SK-N-SH treated with all-trans-retinoic acid at 6 μM for 48 hours (cell line): ENCODE data around the gene KLK5.

ENCODE experiments used
- ATAC-seq: fragments of 200-7000 bp; cut with Tn5 transposase; 3 replicates; pipeline ENCODE4 v1.9.1; 2020; ENCODE audit warnings: mild to moderate bottlenecking, moderate library complexity
- BACH2 ChIP-seq: fragments of 250-450 bp; sonication (Bioruptor Pico); IDR thresholded peaks from 2 replicates; pipeline ENCODE4 v1.9.0; 2021; ENCODE audit warnings: mild to moderate bottlenecking, borderline replicate concordance
- CSDC2 ChIP-seq: fragments of 250-450 bp; sonication (Bioruptor Pico); IDR thresholded peaks from 2 replicates; pipeline ENCODE4 v1.5.0; 2020; ENCODE audit warnings: mild to moderate bottlenecking, moderate library complexity
- ESRRG ChIP-seq: fragments of 250-450 bp; sonication (Bioruptor Pico); IDR thresholded peaks from 2 replicates; pipeline ENCODE4 v1.6.1; 2021; ENCODE audit warnings: mild to moderate bottlenecking
- GLIS3 ChIP-seq: fragments of 250-450 bp; sonication (Bioruptor Pico); IDR thresholded peaks from 2 replicates; pipeline ENCODE4 v1.5.0; 2020; ENCODE audit warnings: mild to moderate bottlenecking, moderate library complexity
- ISL1 ChIP-seq: fragments of 250-450 bp; sonication (Bioruptor Pico); IDR thresholded peaks from 2 replicates; pipeline ENCODE4 v2.1.2; 2022; ENCODE audit warnings: mild to moderate bottlenecking, moderate library complexity
- OSR1 ChIP-seq: fragments of 250-450 bp; sonication (Bioruptor Pico); IDR thresholded peaks from 2 replicates; pipeline ENCODE4 v1.8.0; 2022; ENCODE audit warnings: moderate library complexity, mild to moderate bottlenecking, inconsistent platforms
- PATZ1 ChIP-seq: fragments of 250-450 bp; sonication (Bioruptor Pico); IDR thresholded peaks from 2 replicates; pipeline ENCODE4 v1.8.0; 2020; ENCODE audit warnings: mild to moderate bottlenecking, moderate library complexity, borderline replicate concordance
- PPARA ChIP-seq: fragments of 250-450 bp; sonication (Bioruptor Pico); IDR thresholded peaks from 2 replicates; pipeline ENCODE4 v1.5.0; 2020; ENCODE audit warnings: mild to moderate bottlenecking, borderline replicate concordance
- SNAI2 ChIP-seq: fragments of 250-450 bp; sonication (Bioruptor Pico); IDR thresholded peaks from 2 replicates; pipeline ENCODE4 v1.5.0; 2020; ENCODE audit warnings: mild to moderate bottlenecking, moderate library complexity
- TCF4 ChIP-seq: fragments of 250-450 bp; sonication (Bioruptor Pico); IDR thresholded peaks from 2 replicates; pipeline ENCODE4 v1.8.0; 2021; ENCODE audit warnings: mild to moderate bottlenecking, moderate library complexity, borderline replicate concordance
- TSHZ2 ChIP-seq: fragments of 250-450 bp; sonication (Bioruptor Pico); IDR thresholded peaks from 2 replicates; pipeline ENCODE4 v1.5.0; 2020; ENCODE audit warnings: mild to moderate bottlenecking, moderate library complexity
- ZC3H10 ChIP-seq: fragments of 250-450 bp; sonication (Bioruptor Pico); IDR thresholded peaks from 2 replicates; pipeline ENCODE4 v1.5.1; 2021; ENCODE audit warnings: mild to moderate bottlenecking, moderate library complexity
- ZFP3 ChIP-seq: fragments of 250-450 bp; sonication (Bioruptor Pico); IDR thresholded peaks from 2 replicates; pipeline ENCODE4 v1.5.0; 2020; ENCODE audit warnings: mild to moderate bottlenecking, moderate library complexity
- ZFP30 ChIP-seq: fragments of 450-650 bp; formaldehyde crosslinking; IDR thresholded peaks from 2 replicates; pipeline ENCODE4 v1.5.0; 2022; ENCODE audit warnings: mild to moderate bottlenecking, moderate library complexity
- ZNF565 ChIP-seq: fragments of 450-650 bp; formaldehyde crosslinking; conservative IDR thresholded peaks from 2 replicates; pipeline ENCODE4 v1.5.0; 2020; ENCODE audit warnings: low read depth, mild to moderate bottlenecking, moderate library complexity
- ZNF70 ChIP-seq: fragments of 450-650 bp; formaldehyde crosslinking; IDR thresholded peaks from 2 replicates; pipeline ENCODE4 v1.5.0; 2020; ENCODE audit warnings: mild to moderate bottlenecking, moderate library complexity
- ZNF8 ChIP-seq: fragments of 450-650 bp; formaldehyde crosslinking; IDR thresholded peaks from 2 replicates; pipeline ENCODE4 v1.5.0; 2020; ENCODE audit warnings: mild to moderate bottlenecking, moderate library complexity
- TF ChIP-seq, protein P1 (sequence below): fragments of 250-450 bp; sonication (Bioruptor Pico); IDR thresholded peaks from 2 replicates; pipeline ENCODE4 v1.5.1; 2021; ENCODE audit warnings: mild to moderate bottlenecking, moderate library complexity
- TF ChIP-seq, protein P2 (sequence below): fragments of 250-450 bp; sonication (Bioruptor Pico); IDR thresholded peaks from 2 replicates; pipeline ENCODE4 v1.5.1; 2020; ENCODE audit warnings: low read depth, mild to moderate bottlenecking, moderate library complexity
- TF ChIP-seq, protein P3 (sequence below): fragments of 250-450 bp; sonication (Bioruptor Pico); IDR thresholded peaks from 2 replicates; pipeline ENCODE4 v1.8.0; 2021; ENCODE audit warnings: low read depth, mild to moderate bottlenecking, moderate library complexity, borderline replicate concordance

KLK5 gene

GRCh38 chr19:50897612-50898011 is 55.2 kb downstream of the KLK5 start:
- no peak for ATAC-seq

DNA sequence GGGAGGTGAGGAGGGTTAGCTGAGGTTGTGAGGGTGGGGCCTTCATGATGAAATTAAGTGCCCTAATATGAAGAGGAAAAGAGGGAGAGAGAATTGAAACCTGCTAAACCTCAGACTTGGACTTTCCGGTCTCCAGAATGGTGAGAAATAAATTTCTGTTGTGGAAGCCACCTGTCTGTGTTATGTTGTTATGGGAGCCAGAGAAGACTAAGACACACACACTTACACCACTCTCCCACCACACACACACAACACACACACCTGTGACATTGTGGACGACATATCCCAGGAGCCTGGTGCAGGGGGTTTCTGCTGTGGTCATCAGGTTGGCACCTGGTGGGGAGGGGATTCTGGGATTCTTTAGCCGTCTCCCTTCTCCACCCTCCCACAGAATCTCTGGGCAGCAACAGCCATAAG is 55.6 kb downstream of the KLK5 start:
- no peak for ATAC-seq
- no peak for TF ChIP-seq ESRRG (CRISPR knock-in tag)
- TF ChIP-seq ZFP3 (CRISPR knock-in tag), result no peak
- TF ChIP-seq ZNF8 (CRISPR knock-in tag), result no peak
- no peak for TF ChIP-seq OSR1 (CRISPR knock-in tag)
- TF ChIP-seq, protein P1, sequence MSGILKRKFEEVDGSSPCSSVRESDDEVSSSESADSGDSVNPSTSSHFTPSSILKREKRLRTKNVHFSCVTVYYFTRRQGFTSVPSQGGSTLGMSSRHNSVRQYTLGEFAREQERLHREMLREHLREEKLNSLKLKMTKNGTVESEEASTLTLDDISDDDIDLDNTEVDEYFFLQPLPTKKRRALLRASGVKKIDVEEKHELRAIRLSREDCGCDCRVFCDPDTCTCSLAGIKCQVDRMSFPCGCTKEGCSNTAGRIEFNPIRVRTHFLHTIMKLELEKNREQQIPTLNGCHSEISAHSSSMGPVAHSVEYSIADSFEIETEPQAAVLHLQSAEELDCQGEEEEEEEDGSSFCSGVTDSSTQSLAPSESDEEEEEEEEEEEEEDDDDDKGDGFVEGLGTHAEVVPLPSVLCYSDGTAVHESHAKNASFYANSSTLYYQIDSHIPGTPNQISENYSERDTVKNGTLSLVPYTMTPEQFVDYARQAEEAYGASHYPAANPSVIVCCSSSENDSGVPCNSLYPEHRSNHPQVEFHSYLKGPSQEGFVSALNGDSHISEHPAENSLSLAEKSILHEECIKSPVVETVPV (CRISPR knock-in tag), result no peak
- no peak for TF ChIP-seq TCF4 (CRISPR knock-in tag)
- TF ChIP-seq PPARA (CRISPR knock-in tag), result no peak
- TF ChIP-seq ZNF70, result no peak
- TF ChIP-seq GLIS3 (CRISPR knock-in tag), result no peak
- TF ChIP-seq ZNF565 (CRISPR knock-in tag), result no peak
- TF ChIP-seq ISL1 (CRISPR knock-in tag), result no peak
- TF ChIP-seq, protein P2, sequence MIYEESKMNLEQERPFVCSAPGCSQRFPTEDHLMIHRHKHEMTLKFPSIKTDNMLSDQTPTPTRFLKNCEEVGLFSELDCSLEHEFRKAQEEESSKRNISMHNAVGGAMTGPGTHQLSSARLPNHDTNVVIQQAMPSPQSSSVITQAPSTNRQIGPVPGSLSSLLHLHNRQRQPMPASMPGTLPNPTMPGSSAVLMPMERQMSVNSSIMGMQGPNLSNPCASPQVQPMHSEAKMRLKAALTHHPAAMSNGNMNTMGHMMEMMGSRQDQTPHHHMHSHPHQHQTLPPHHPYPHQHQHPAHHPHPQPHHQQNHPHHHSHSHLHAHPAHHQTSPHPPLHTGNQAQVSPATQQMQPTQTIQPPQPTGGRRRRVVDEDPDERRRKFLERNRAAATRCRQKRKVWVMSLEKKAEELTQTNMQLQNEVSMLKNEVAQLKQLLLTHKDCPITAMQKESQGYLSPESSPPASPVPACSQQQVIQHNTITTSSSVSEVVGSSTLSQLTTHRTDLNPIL, result no peak
- no peak for TF ChIP-seq CSDC2 (CRISPR knock-in tag)

More at GRCh38 chr19:50897612-50898011, 55.2 kb downstream of the KLK5 start:
- no peak for TF ChIP-seq TSHZ2 (CRISPR knock-in tag)
- TF ChIP-seq CSDC2 (CRISPR knock-in tag), result no peak
- no peak for TF ChIP-seq ESRRG (CRISPR knock-in tag)
- no peak for TF ChIP-seq ZFP30 (CRISPR knock-in tag)
- no peak for TF ChIP-seq ZNF70
- no peak for TF ChIP-seq OSR1 (CRISPR knock-in tag)
- TF ChIP-seq ISL1 (CRISPR knock-in tag), result no peak
- TF ChIP-seq, protein P3, sequence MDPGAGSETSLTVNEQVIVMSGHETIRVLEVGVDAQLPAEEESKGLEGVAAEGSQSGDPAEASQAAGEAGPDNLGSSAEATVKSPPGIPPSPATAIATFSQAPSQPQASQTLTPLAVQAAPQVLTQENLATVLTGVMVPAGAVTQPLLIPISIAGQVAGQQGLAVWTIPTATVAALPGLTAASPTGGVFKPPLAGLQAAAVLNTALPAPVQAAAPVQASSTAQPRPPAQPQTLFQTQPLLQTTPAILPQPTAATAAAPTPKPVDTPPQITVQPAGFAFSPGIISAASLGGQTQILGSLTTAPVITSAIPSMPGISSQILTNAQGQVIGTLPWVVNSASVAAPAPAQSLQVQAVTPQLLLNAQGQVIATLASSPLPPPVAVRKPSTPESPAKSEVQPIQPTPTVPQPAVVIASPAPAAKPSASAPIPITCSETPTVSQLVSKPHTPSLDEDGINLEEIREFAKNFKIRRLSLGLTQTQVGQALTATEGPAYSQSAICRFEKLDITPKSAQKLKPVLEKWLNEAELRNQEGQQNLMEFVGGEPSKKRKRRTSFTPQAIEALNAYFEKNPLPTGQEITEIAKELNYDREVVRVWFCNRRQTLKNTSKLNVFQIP (CRISPR knock-in tag), result no peak
- no peak for TF ChIP-seq ZFP3 (CRISPR knock-in tag)
- TF ChIP-seq ZC3H10 (CRISPR knock-in tag), result no peak
- no peak for TF ChIP-seq BACH2 (CRISPR knock-in tag)
- TF ChIP-seq TCF4 (CRISPR knock-in tag), result no peak
- no peak for TF ChIP-seq SNAI2 (CRISPR knock-in tag)
- no peak for TF ChIP-seq GLIS3 (CRISPR knock-in tag)
- TF ChIP-seq, protein P1 (CRISPR knock-in tag), result no peak
- TF ChIP-seq, protein P2, result no peak
- TF ChIP-seq ZNF8 (CRISPR knock-in tag), result no peak
- no peak for TF ChIP-seq PATZ1
- TF ChIP-seq, all 23 proteins: peak for 0
